Stimulated activated CD4-positive, alpha-beta T cell treated with anti-CD3 and anti-CD28 coated beads, Interleukin-15, amount 100 ng/mL, for 48 hours (primary cell): ENCODE results near the gene ARL15.
"Not testable (repeated sequence)": the region's sequence is repeated elsewhere in the genome, so short reads cannot be mapped to it uniquely, and the experiment has no call there.

Source experiments
- DNase-seq, 2 donors: peaks; one replicate each; pipeline ENCODE4 v3.0.0-alpha.2; 2020; ENCODE audit warnings: low read depth in 2 of 2

ARL15 gene

DNA sequence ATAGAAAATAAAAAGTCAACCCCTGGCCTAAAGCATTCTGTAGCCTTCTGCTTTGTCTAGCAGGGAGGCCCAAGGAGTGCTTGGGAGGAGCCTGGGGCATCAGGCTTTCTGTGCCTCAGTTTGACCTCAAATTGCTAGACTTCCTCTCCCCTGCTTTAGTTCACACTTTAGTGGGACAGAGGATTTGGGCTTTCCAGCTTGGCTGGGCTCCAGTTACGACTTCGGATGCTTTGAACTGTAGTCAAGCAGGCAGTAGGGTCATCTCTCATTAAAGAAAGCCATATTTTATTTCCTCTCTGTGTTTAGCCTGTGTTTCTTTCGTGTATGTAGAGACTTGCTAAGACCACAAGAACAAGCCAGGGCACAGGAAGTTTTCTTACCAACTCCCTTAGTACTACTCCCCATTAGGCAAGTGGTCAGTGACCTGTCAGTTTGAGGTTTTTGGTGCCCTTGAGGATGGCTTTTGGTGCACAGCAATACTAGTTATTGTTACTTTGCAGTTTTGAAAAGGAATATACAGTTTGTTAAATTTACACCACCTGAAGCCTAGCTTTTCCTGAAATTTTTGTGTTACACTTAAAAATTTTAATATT lies 415.2 kb downstream of the ARL15 start:
- DNase-seq = no peak

DNA sequence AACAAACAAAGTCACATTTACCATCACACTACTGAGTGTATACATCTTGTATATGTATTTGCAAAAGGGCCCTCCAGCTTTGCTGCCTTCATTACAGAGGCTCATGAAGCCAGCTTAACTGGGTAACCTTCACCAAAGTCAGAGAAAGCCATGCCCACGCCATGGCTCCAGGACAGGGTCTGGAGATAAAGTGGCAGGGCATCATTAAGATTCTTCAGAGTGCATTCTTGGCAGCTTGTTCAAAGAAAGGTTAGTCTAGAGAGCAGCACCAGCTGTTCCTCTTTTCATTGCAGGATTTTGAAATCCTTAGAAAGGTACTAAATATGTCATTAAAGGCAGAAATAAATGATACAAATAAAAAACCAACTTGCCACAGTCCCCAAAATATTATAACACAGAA lies 416.7 kb downstream of the ARL15 start:
- DNase-seq = no peak

DNA sequence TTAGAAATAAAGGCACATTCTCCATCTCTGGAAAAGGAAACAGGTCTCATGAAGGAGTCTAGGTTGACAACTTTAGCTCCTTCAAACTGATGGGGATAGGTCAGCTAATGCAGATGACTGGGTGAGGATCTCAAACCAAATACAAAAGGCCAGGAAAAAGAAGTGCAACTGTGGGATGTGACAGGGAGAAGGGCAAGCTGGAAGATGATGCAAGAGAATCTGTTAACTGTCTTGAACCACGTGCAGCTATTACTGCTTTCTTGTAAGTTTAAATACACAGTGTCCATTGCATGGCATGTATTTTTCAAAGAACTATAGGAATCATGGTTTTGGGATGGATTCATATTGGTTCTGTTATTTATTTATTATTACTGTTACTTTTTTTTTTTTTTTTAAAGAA lies 418.1 kb downstream of the ARL15 start:
- no peak for DNase-seq

DNA sequence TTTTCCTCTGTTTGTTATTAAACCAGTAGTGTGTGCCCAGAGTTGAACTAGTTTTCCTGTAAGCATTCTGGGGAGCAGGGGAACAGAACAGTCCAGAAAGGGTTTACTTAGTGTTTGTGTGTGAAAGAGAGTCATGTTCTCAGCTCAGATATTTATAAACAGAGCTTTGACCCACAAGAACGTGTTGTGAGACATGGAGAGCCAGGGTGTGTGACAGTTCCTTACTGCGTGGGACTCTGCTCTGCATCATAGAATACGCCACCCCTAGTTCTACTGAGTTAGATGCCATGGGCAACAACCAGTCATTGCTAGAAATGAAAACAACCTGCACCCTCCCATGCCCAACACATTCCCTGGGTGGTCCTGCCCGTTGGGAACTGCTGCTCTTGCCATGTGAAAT lies 419.2 kb downstream of the ARL15 start:
- no peak for DNase-seq

DNA sequence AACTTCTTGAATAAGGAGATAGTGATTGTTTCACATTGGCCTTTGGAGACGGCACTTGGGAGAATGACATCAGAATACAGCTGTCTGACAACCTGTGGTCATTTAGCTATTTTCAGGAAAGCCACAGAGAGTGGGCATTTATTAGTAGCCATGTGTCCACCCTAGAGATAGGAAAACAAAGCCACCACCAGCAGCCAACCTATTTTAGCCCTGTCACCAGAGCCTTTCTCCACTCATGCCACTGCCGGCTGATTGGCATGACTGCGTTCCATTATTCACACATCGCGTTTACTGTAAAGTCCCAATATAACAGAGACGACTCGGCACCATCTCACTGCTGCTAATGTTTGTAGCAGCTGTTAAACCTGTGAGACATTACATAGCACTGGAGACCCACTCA lies 419.9 kb downstream of the ARL15 start:
- DNase-seq = no peak

DNA sequence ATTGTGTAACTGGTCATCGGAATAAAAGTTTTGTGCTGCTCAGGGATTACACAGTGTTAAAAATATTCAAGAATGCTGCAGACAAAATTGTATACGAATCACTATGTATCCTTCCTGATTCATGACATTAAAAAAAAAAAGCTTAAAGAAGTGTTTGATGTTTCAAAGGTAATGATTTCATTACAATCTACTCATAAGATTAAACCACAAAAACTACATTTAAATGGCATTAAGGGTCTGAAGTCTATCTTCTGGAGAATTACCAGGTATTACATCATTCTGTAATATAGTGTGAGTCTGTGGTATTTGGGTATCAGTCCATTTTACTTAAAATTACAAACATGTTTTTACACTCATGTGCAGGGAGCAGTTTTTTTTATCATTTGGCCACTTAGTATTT lies 425.5 kb downstream of the ARL15 start:
- no peak for DNase-seq

DNA sequence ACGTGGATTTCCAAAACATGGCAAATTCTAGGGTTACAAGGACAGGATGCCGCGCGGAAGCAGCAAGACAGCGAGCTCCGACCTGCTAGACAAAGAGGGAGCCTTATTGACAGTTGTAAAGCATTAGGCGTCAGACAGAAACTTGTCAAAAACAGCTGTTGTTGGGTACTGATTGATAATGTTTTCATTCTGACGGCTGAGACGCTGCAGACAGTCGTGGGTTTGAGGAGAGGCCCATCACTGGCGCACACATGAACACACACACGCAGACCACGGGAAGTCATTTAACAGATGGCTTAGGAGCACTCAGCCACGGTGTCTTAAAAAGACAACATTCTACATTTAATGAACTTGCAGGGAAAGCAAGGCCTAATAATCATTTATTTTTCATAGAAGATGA lies 426.0 kb downstream of the ARL15 start:
- no peak for DNase-seq

DNA sequence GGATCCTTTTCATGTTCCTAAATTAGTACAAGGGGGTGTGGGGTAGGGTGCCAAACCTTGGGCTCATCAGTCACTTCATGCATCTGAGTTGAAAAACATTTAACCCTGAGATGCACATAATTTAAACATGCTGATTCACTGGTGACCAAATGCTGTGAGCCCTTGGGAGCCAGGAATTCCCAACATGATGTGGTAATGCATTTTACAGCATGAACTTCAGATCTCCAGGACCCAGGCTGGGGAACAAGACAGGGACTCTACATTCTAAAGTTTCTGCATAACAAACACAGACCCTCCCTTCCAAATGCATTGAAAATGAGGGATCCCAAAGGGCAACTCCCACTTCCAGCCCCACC lies 427.7 kb downstream of the ARL15 start:
- DNase-seq = no peak

DNA sequence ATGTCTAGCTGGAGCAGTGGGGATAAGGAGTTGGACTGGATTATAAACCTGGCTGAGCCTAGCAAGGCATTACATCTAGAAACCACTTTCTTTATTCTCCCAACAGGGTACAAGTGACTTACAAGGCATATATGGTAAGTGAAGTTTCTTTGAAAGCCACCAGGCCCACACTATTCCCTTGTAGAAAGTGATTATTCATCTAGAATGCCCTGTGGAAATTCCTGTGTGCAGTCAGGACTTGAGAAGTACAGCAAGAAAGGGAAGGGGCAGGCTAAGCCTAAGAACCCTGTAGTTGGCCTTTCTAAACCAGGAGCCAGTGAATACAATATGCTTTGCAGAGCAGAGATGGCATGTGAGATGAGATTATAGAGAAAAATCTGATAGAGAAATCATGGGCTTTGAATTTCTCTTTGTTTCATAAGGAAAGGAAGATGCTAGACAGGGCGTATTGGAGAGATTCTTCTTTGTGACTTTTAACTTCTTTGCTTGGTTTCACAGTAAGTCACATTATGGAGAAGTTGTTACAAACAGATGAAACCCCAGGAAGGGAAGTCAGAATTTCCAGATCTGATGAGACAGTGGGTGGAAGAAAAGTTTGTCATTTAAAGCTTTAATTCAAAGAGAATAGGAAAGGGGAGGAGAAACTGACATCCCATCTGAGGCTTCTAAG lies 428.2 kb downstream of the ARL15 start:
- DNase-seq = no peak

DNA sequence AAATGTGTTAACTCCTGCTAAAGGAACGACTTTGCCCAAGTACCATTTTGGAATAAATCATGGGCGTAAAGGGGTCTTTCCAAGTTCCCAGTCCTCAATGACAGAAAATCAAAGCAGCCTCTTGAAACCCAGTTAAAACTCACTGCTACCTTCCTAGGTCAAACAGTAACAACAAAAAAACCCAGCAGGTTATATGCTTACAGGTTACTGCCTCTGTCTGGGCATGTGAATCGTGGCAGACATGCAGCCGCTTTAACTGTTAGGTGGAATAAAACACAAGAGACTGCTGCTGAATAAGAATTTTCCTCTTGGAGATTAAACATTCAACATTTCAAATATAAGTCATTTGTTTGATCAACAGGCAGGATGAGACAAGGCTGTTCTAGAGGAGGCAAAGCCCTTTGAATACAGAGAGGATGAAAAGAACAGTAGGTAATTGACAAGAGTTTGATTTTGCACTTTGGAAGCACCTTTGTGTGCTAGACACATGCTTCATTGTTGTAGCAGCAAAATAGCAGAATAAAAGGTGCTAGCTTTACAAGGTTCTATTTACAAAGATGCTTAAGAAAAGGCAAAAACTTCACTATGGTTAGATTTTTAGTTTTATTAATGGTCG lies 430.6 kb downstream of the ARL15 start:
- DNase-seq = no peak

DNA sequence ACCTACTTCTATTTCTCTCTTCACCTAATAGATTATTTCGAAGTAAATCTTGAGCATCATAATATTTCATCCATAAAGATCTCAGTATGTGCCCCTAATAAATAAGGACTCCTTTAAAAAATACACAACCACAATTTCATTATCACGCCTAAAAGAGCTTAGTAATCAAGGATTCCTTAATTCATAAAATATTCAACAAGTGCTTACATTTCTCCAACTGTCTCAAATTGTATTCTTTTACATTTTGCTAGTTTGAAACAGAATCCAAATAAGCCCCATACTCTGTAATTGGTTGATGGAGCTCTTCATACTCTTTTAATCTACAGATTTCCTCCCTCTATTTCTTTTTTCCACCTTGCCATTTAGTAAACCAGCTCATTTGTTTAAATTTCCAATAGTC lies 432.4 kb downstream of the ARL15 start:
- no peak for DNase-seq

DNA sequence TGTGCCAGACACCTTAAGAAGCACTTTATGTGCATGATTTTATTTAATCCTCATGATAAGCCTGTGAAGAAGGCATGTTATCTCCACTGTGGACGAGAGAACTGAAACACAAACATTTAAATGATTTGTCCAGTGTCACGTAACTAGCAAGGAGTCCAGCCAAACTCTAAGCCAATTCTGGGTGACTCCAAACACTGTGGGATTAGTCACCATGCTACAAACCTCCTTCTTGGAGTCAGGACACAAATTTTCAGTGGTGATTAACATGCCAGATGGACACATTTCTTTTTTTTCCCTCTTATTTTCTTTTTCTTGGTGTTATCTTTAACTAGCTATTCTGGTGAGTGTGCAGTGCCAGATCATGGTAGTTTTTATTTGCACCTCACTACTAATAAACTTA lies 433.1 kb downstream of the ARL15 start:
- no peak for DNase-seq

DNA sequence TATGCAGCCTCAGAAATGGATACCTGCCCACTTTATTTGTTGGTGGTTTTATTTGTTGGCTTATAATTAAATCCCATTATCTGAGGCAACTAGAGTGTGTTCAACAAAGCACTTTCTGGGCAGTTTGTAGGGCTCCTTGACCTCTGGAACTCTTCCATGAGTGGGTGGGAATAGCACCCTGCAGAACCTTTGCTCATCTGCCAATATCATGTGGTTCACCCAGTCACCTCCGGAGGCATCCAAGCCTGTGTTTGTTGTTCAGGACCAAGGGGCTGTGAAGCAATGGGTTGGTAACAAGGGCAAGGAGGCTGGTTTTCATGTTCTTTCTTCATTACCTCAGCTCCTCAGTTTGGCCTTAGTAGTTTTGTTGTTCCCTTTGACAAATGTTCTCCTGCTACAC lies 436.0 kb downstream of the ARL15 start:
- DNase-seq = no peak

DNA sequence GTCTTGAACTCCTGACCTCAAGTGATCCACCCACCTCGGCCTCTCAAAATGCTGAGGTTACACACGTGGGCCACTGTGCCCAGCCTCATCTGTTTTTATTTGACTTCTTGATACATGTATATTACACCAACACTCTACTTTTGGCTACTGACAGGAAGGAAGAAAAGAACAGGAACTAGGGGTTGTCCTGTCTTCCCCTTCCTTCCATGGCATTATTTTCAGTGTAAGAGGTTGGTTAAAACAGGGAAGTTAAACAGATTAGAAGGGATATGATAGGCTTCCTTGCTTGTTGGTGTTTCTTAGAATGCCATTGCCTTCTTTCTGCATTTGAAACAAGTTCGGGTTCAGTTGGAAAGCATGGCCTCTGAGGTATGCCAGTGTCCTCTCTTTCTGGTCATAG lies 437.1 kb downstream of the ARL15 start:
- no peak for DNase-seq

DNA sequence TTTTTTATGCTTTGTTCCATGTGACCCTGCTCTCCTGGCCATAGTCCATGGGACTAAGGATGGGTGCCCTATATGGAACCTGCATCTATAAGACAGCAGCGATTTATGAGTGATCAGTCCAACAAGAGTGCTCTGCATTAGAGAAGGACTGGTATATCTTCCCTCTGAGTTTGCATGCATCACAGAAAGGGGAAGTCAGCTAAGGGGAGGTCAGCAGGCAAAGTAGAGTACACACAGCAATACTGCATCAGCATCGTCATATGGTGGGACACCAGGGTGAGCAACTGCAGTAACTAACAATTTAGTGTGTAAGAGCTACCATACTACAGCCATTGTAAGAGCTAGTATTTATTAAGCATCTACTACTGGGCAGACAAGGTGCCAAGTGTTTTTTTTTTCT lies 438.6 kb downstream of the ARL15 start:
- no peak for DNase-seq

DNA sequence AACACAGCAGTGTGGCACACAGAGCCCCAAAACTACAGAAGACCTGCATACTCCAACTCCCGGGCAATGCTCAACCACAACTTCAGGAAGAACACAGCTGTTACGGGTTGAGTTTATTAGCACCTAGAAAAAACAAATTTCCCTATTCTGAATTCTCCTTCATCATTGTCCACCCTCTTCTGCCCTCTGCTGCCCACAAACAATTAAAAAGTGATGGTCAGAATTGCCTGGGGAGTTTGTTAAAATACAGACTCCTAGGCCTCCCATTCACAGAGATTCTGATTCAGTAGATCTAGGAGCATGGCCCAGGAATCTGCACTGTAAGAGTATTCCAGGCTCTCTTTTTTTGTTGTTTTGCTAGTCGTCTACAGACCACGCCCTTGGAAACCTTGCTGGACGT lies 439.3 kb downstream of the ARL15 start:
- no peak for DNase-seq

DNA sequence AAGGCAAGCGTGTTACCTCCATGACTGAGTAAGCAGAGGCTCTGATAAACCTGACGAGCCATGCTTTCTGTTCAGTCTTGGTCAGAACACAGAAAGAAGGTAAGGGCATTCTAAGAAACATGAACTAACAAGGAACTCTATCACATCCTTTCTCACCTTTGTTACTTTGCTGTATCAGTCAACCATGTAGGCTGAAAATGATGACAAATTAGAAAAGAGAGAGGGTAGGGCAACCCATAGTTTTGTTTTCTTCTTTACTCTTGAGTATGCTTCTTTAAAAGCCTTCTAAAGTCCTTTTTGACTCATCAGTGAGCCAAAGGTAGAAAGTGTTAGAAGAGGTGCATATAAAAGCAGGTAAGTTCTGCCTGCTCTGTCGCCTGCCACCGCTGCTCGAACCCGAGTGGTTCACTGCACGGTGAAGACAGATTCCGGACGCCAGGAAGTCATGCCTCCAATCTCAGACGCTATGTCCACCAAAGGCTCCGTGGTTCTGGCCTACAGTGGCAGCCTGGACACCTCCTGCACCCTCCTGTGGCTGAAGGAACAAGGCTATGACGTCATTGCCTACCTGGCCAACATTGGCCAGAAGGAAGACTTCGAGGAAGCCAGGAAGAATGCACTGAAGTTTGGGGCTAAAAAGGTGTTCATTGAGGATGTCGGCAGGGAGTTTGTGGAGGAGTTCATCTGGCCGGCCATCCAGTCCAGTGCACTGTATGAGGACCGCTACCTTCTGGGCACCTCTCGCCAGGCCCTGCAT lies 451.5 kb downstream of the ARL15 start:
- DNase-seq = no peak

DNA sequence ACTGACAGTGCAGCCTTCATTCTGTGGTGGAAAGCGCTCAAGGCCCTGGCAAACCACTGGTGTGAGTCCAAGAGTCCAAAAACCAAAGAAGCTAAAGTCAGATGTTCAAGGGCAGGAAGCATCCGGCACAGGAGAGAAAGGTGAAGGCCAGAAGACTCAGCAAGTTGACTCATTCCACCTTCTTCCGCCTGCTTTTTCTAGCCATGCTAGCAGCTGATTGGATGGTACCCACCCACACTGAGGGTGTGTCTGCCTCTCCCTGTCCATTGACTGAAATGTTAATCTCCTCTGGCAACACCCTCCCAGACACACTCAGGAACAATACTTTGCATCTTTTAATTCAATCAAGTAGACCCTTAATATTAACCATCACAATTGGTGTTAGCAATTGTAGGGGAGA lies 453.9 kb downstream of the ARL15 start:
- DNase-seq = no peak

DNA sequence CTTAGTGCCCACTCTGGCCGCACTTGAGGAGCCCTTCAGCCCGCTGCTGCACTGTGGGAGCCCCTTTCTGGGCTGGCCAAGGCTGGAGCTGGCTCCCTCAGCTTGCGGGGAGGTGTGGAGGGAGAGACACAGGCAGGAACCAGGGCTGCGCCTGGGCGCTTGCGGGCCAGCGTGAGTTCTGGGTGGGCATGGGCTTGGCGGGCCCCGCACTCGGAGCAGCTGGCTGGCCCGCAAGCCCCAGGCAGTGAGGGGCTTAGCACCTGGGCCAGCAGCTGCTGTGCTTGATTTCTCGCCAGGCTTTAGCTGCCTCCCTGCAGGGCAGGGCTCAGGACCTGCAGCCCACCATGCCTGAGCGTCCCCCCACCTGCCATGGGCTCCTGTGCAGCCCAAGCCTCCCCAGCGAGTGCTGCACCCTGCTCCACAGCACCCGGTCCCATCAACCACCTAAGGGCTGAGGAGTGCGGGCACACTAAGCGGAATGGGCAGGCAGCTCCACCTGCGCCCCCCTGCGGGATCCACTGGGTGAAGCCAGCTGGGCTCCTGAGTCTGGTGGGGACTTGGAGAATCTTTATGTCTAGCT lies 473.4 kb downstream of the ARL15 start:
- not testable (repeated sequence) for DNase-seq

DNA sequence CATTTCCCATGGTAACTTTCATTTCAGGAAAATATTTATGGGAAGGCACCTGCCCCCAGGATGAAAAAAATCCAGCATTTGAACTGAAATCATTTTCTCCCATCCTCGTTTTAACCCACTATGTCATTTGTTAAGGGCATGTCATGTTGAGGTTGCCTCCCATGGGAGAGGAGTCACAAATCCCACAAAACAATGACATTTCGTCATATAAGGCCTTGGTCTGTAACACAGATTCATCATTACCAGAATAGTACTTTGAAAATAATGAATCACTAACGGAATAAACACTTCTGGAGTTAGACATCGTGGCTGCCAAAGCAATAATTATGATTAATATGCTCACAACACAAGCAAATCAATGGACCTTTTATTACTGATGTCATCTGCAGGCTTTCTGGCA lies 475.9 kb downstream of the ARL15 start:
- no peak for DNase-seq
